GM23338 (cell line): ENCODE data around the gene ITPRID1. TPM values are rescaled to one million over a fixed set of nuclear protein-coding genes. Genes with fewer than 3 reads are reported as not detected.

Source experiments
- ATAC-seq: fragments of 200-7000 bp; cut with Tn5 transposase; 3 replicates; pipeline ENCODE4 v1.9.1; 2020
- DNase-seq: peaks from one replicate; pipeline ENCODE4 v3.0.0-alpha.2; 2015; ENCODE audit warnings: low spot score
- H2AFZ ChIP-seq: fragments of 200-600 bp; sonication (generic); 2 replicates; pipeline ENCODE4 v1.8.0; 2016; ENCODE audit warnings: antibody characterized with exemption, mild to moderate bottlenecking, moderate library complexity
- H3F3A ChIP-seq: fragments of 200-600 bp; sonication (generic); replicated peaks from 2 replicates; pipeline ENCODE4 v1.8.0; 2017; ENCODE audit warnings: antibody characterized with exemption, mixed run types, low read depth
- H3K27ac ChIP-seq: fragments of 200-600 bp; sonication (generic); 2 replicates; pipeline ENCODE4 v1.6.1; 2016; ENCODE audit warnings: low read depth
- H3K27me3 ChIP-seq: fragments of 200-600 bp; sonication (generic); 2 replicates; pipeline ENCODE4 v1.8.0; 2016; ENCODE audit warnings: mild to moderate bottlenecking, mixed run types, moderate library complexity; ENCODE audit not compliant: insufficient read depth
- H3K36me3 ChIP-seq: fragments of 200-600 bp; sonication (generic); 2 replicates; pipeline ENCODE4 v1.8.0; 2016; ENCODE audit warnings: mild to moderate bottlenecking; ENCODE audit not compliant: insufficient read depth
- H3K4me1 ChIP-seq: fragments of 200-600 bp; sonication (generic); 2 replicates; pipeline ENCODE4 v1.8.0; 2016; ENCODE audit warnings: mild to moderate bottlenecking, moderate library complexity; ENCODE audit not compliant: insufficient read depth
- H3K4me2 ChIP-seq: fragments of 200-600 bp; sonication (generic); 2 replicates; pipeline ENCODE4 v1.7.1; 2017; ENCODE audit warnings: mixed run types
- H3K4me3 ChIP-seq: fragments of 200-600 bp; sonication (generic); 2 replicates; pipeline ENCODE4 v1.6.1; 2016; ENCODE audit warnings: mixed run types
- H3K79me2 ChIP-seq: fragments of 200-600 bp; sonication (generic); replicated peaks from 2 replicates; pipeline ENCODE4 v1.8.0; 2017; ENCODE audit warnings: mild to moderate bottlenecking; ENCODE audit not compliant: insufficient read depth
- H3K9me2 ChIP-seq: fragments of 200-600 bp; sonication (generic); 2 replicates; pipeline ENCODE4 v1.8.0; 2017; ENCODE audit not compliant: insufficient read depth
- H4K20me1 ChIP-seq: fragments of 200-600 bp; sonication (generic); replicated peaks from 2 replicates; pipeline ENCODE4 v1.8.0; 2017; ENCODE audit warnings: mild to moderate bottlenecking; ENCODE audit not compliant: insufficient read depth
- H3K27ac Mint-ChIP-seq: 2 replicates; pipeline ENCODE4 v1.8.0; 2020; ENCODE audit warnings: inconsistent platforms, mild to moderate bottlenecking, moderate library complexity, mixed read lengths
- H3K27me3 Mint-ChIP-seq: 3 replicates; pipeline ENCODE4 v1.8.0; 2022; ENCODE audit warnings: low read depth, mild to moderate bottlenecking, moderate library complexity, mixed read lengths, inconsistent platforms; ENCODE audit not compliant: insufficient read depth, poor library complexity
- H3K36me3 Mint-ChIP-seq: 3 replicates; pipeline ENCODE4 v1.8.0; 2021; ENCODE audit warnings: low read depth, mild to moderate bottlenecking, inconsistent platforms, moderate library complexity, mixed read lengths
- H3K4me1 Mint-ChIP-seq: 3 replicates; pipeline ENCODE4 v1.8.0; 2020; ENCODE audit warnings: mild to moderate bottlenecking, inconsistent platforms, mixed read lengths
- H3K4me3 Mint-ChIP-seq: 3 replicates; pipeline ENCODE4 v1.8.0; 2021; ENCODE audit warnings: moderate library complexity, mild to moderate bottlenecking, inconsistent platforms, mixed read lengths
- H3K9me3 Mint-ChIP-seq: 3 replicates; pipeline ENCODE4 v1.8.0; 2020; ENCODE audit warnings: moderate library complexity, mild to moderate bottlenecking, inconsistent platforms, mixed read lengths
- CREB1 ChIP-seq: fragments of 250-450 bp; sonication (Bioruptor Pico); IDR thresholded peaks from 2 replicates; pipeline ENCODE4 v1.5.0; 2020; ENCODE audit warnings: low read depth, mild to moderate bottlenecking, moderate library complexity
- EZH2 ChIP-seq: fragments of 200-600 bp; sonication (generic); IDR thresholded peaks from one replicate; pipeline ENCODE4 v1.8.0; 2017; ENCODE audit warnings: antibody characterized with exemption, mild to moderate bottlenecking, low read depth; ENCODE audit not compliant: unreplicated experiment
- EZH2phosphoT487 ChIP-seq: fragments of 200-600 bp; sonication (generic); IDR thresholded peaks from one replicate; pipeline ENCODE4 v1.8.1; 2018; ENCODE audit warnings: antibody characterized with exemption; ENCODE audit not compliant: unreplicated experiment
- NANOG ChIP-seq: IDR thresholded peaks from 2 replicates; pipeline ENCODE4 v1.6.1; 2016; ENCODE audit warnings: antibody characterized with exemption, borderline replicate concordance
- POLR2AphosphoS5 ChIP-seq: IDR thresholded peaks from 2 replicates; pipeline ENCODE4 v1.6.1; 2016; ENCODE audit warnings: antibody characterized with exemption, low read depth
- STAT1 ChIP-seq: IDR thresholded peaks from one replicate; pipeline ENCODE4 v1.6.1; 2016; ENCODE audit warnings: antibody characterized with exemption; ENCODE audit not compliant: unreplicated experiment
- ZNF114 ChIP-seq: fragments of 250-450 bp; sonication (Bioruptor Pico); IDR thresholded peaks from 2 replicates; pipeline ENCODE4 v1.5.0; 2020; ENCODE audit warnings: mild to moderate bottlenecking, moderate library complexity
- ZNF331 ChIP-seq: fragments of 250-450 bp; sonication (Bioruptor Pico); IDR thresholded peaks from 2 replicates; pipeline ENCODE4 v1.5.0; 2020; ENCODE audit warnings: low read depth, mild to moderate bottlenecking, moderate library complexity
- polyA plus RNA-seq: library from polyadenylated mRNA; unstranded; fragments of >200 nt; fragmentation: Nextera tagmentation; extraction: Ambion mirVana; gene quantifications from 2 replicates; pipeline ENCODE4 v1.2.1, GENCODE V29; 2016
- total RNA-seq: library from RNA; depleted of rRNA; stranded (reverse); fragments of >200 nt; shearing (Covaris generic); gene quantifications from 2 replicates; pipeline ENCODE4 v1.2.3, GENCODE V29; 2014
- TF ChIP-seq, protein P1 (sequence below), 2 experiments: fragments of 200-600 bp in 1 of 2; sonication (generic) in 1 of 2; conservative IDR thresholded peaks; 2 replicates each; pipeline versions ENCODE4 v1.5.1 to v1.6.1; 2016 to 2017; ENCODE audit warnings: antibody characterized with exemption in 2 of 2, low read depth in 2 of 2, mild to moderate bottlenecking in 2 of 2, moderate library complexity in 1 of 2
- TF ChIP-seq, protein P2 (sequence below): fragments of 250-450 bp; sonication (Bioruptor Pico); IDR thresholded peaks from 2 replicates; pipeline ENCODE4 v1.5.0; 2020; ENCODE audit warnings: mild to moderate bottlenecking, moderate library complexity

The ITPRID1 gene
- total and polyA plus RNA-seq, 2 experiments from 2014 or later = 0.05 to 0.45 TPM

DNA sequence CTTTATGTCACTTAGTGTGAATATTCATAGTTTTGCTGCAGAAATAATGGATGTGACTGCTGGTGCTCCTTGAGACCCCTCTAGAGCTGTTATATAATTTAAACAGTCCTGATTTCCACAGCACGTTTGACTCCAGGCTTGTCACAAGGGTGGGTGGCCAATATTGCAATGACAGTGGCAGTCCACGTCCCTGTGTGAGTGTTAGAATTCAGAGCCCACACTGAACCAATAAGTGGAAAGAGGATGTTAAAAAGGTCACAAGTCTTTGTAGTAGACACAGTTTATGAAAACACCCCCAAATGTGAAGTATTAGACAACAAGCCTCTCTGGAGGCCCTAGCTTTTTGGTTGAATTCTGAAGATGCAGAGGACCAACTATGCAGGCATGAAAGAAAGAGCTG is 175.1 kb downstream of the ITPRID1 start:
- no peaks in the 10 kb centered on the region for H4K20me1 ChIP-seq
- H3K4me1 Mint-ChIP-seq = peaks cover 46% of the 10 kb centered on the region
- no peaks in the 10 kb centered on the region for H3K79me2 ChIP-seq
- TF ChIP-seq, protein P1, sequence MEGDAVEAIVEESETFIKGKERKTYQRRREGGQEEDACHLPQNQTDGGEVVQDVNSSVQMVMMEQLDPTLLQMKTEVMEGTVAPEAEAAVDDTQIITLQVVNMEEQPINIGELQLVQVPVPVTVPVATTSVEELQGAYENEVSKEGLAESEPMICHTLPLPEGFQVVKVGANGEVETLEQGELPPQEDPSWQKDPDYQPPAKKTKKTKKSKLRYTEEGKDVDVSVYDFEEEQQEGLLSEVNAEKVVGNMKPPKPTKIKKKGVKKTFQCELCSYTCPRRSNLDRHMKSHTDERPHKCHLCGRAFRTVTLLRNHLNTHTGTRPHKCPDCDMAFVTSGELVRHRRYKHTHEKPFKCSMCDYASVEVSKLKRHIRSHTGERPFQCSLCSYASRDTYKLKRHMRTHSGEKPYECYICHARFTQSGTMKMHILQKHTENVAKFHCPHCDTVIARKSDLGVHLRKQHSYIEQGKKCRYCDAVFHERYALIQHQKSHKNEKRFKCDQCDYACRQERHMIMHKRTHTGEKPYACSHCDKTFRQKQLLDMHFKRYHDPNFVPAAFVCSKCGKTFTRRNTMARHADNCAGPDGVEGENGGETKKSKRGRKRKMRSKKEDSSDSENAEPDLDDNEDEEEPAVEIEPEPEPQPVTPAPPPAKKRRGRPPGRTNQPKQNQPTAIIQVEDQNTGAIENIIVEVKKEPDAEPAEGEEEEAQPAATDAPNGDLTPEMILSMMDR (conservative IDR thresholded peaks at IDR 0.05; ENCODE audit: low read depth in 2 of 2) = no peak
- TF ChIP-seq ZNF114 (no peak), ZNF331 (no peak), NANOG (no peak), POLR2AphosphoS5 (no peak), STAT1 (no peak), EZH2phosphoT487 (no peak), CREB1 (CRISPR knock-in tag) (no peak), EZH2 (no peak)
- TF ChIP-seq, protein P2, sequence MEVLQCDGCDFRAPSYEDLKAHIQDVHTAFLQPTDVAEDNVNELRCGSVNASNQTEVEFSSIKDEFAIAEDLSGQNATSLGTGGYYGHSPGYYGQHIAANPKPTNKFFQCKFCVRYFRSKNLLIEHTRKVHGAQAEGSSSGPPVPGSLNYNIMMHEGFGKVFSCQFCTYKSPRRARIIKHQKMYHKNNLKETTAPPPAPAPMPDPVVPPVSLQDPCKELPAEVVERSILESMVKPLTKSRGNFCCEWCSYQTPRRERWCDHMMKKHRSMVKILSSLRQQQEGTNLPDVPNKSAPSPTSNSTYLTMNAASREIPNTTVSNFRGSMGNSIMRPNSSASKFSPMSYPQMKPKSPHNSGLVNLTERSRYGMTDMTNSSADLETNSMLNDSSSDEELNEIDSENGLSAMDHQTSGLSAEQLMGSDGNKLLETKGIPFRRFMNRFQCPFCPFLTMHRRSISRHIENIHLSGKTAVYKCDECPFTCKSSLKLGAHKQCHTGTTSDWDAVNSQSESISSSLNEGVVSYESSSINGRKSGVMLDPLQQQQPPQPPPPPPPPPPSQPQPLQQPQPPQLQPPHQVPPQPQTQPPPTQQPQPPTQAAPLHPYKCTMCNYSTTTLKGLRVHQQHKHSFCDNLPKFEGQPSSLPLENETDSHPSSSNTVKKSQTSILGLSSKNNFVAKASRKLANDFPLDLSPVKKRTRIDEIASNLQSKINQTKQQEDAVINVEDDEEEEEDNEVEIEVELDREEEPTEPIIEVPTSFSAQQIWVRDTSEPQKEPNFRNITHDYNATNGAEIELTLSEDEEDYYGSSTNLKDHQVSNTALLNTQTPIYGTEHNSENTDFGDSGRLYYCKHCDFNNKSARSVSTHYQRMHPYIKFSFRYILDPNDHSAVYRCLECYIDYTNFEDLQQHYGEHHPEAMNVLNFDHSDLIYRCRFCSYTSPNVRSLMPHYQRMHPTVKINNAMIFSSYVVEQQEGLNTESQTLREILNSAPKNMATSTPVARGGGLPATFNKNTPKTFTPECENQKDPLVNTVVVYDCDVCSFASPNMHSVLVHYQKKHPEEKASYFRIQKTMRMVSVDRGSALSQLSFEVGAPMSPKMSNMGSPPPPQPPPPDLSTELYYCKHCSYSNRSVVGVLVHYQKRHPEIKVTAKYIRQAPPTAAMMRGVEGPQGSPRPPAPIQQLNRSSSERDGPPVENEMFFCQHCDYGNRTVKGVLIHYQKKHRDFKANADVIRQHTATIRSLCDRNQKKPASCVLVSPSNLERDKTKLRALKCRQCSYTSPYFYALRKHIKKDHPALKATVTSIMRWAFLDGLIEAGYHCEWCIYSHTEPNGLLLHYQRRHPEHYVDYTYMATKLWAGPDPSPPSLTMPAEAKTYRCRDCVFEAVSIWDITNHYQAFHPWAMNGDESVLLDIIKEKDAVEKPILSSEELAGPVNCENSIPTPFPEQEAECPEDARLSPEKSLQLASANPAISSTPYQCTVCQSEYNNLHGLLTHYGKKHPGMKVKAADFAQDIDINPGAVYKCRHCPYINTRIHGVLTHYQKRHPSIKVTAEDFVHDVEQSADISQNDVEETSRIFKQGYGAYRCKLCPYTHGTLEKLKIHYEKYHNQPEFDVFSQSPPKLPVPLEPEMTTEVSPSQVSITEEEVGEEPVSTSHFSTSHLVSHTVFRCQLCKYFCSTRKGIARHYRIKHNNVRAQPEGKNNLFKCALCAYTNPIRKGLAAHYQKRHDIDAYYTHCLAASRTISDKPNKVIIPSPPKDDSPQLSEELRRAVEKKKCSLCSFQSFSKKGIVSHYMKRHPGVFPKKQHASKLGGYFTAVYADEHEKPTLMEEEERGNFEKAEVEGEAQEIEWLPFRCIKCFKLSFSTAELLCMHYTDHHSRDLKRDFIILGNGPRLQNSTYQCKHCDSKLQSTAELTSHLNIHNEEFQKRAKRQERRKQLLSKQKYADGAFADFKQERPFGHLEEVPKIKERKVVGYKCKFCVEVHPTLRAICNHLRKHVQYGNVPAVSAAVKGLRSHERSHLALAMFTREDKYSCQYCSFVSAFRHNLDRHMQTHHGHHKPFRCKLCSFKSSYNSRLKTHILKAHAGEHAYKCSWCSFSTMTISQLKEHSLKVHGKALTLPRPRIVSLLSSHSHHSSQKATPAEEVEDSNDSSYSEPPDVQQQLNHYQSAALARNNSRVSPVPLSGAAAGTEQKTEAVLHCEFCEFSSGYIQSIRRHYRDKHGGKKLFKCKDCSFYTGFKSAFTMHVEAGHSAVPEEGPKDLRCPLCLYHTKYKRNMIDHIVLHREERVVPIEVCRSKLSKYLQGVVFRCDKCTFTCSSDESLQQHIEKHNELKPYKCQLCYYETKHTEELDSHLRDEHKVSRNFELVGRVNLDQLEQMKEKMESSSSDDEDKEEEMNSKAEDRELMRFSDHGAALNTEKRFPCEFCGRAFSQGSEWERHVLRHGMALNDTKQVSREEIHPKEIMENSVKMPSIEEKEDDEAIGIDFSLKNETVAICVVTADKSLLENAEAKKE (CRISPR knock-in tag) = no peak
- no peaks in the 10 kb centered on the region; the same call in 1 of the 2 replicates for H3K9me2 ChIP-seq
- H3K4me3 Mint-ChIP-seq = no peak overlapping the region; the same call in 2 of the 3 replicates
- DNase-seq (no peak), ATAC-seq (no peak)
- H2AFZ ChIP-seq = no peak overlapping the region; the same call in 1 of the 2 replicates
- H3K36me3 ChIP-seq = no peaks in the 10 kb centered on the region
- peak overlapping the region; percentile 69 for H3K4me2 ChIP-seq
- H3K36me3 Mint-ChIP-seq = no peaks in the 10 kb centered on the region
- H3K27ac ChIP-seq = peak overlapping the region; percentile 90
- peaks cover 52% of the 10 kb centered on the region for H3K4me1 ChIP-seq
- H3K27me3 ChIP-seq = no peaks in the 10 kb centered on the region
- no peaks in the 10 kb centered on the region for H3K27me3 Mint-ChIP-seq
- H3K4me3 ChIP-seq = peak overlapping the region; percentile 26
- no peak overlapping the region; the same call in 1 of the 2 replicates for H3K27ac Mint-ChIP-seq
- H3F3A ChIP-seq = peaks cover 3% of the 10 kb centered on the region; the same call in 1 of the 2 replicates
- no peaks in the 10 kb centered on the region for H3K9me3 Mint-ChIP-seq
